ENCODE results near the gene CBFA2T3. TPM values are rescaled to one million over a fixed set of nuclear protein-coding genes. Genes with fewer than 3 reads are reported as not detected.

Gene CBFA2T3
- total RNA-seq, 6 experiments from 2014 or later, result 2.5 to 9.8 (median 4.2) TPM

- Histone ChIP-seq H3K4me3 (no peak overlapping the region), H3K4me1 (no peaks in the 10 kb centered on the region), H3K36me3 (peaks cover 0 to 8% (median 2%) of the 10 kb centered on the region in 4 donors), H3K27ac (no peak overlapping the region), H3K9me3 (no peaks in the 10 kb centered on the region), H3K27me3 (no peaks in the 10 kb centered on the region)
- 85% methylated on average over 5 of the region's 19 CpGs for WGBS (ENCODE audit: insufficient coverage, low coverage, low lambda C conversion rate, missing lambda C conversion rate)
- ATAC-seq (no peak), DNase-seq (no peak)
- intact Hi-C loops (cut with DNase I), result no loop called here
- no peak for TF ChIP-seq POLR2A (IDR thresholded peaks at IDR 0.05)
- TF ChIP-seq CTCF (IDR thresholded peaks at IDR 0.05), result no peak
Measured at GRCh38 chr16:88838566-88838965, 138.4 kb downstream of the CBFA2T3 start.

- no peak for TF ChIP-seq POLR2A (IDR thresholded peaks at IDR 0.05)
- TF ChIP-seq CTCF (IDR thresholded peaks at IDR 0.05), result no peak
- no peak overlapping the region for H3K27ac ChIP-seq
- peaks cover 0 to 8% (median 2%) of the 10 kb centered on the region in 4 donors for H3K36me3 ChIP-seq
- ATAC-seq (no peak), DNase-seq (no peak)
- no peaks in the 10 kb centered on the region for H3K27me3 ChIP-seq
- no peak overlapping the region for H3K4me3 ChIP-seq
- H3K4me1 ChIP-seq, result no peaks in the 10 kb centered on the region
- 40% methylated on average over 1 of the region's 20 CpGs for WGBS (ENCODE audit: insufficient coverage, low coverage, low lambda C conversion rate, missing lambda C conversion rate)
- no peaks in the 10 kb centered on the region for H3K9me3 ChIP-seq
- intact Hi-C loops (cut with DNase I), result no loop called here
Measured at GRCh38 chr16:88837806-88838205, 139.2 kb downstream of the CBFA2T3 start.

- no peak for ATAC-seq
- DNase-seq, result no peak
- Histone ChIP-seq H3K4me3 (no peak overlapping the region), H3K9me3 (no peaks in the 10 kb centered on the region), H3K36me3 (peaks cover 0 to 8% (median 2%) of the 10 kb centered on the region in 4 donors), H3K4me1 (no peaks in the 10 kb centered on the region), H3K27me3 (no peaks in the 10 kb centered on the region), H3K27ac (no peak overlapping the region)
- TF ChIP-seq CTCF (IDR thresholded peaks at IDR 0.05), result no peak
- no peak for TF ChIP-seq POLR2A (IDR thresholded peaks at IDR 0.05)
- intact Hi-C loops (cut with DNase I), result no loop called here
- 87% methylated on average over 4 of the region's 17 CpGs for WGBS (ENCODE audit: insufficient coverage, low coverage, low lambda C conversion rate, missing lambda C conversion rate)
Measured at GRCh38 chr16:88836791-88837190, 140.2 kb downstream of the CBFA2T3 start.

GRCh38 chr16:88835818-88836217 lies 141.2 kb downstream of the CBFA2T3 start:
- TF ChIP-seq POLR2A (IDR thresholded peaks at IDR 0.05) (no peak), CTCF (IDR thresholded peaks at IDR 0.05) (no peak)
- Histone ChIP-seq H3K36me3 (peaks cover 0 to 8% (median 2%) of the 10 kb centered on the region in 4 donors), H3K4me1 (no peaks in the 10 kb centered on the region), H3K27me3 (no peaks in the 10 kb centered on the region), H3K27ac (no peak overlapping the region), H3K9me3 (no peaks in the 10 kb centered on the region), H3K4me3 (no peak overlapping the region)
- ATAC-seq, result no peak
- DNase-seq, result no peak
- intact Hi-C loops (cut with DNase I), result no loop called here
- WGBS (ENCODE audit: insufficient coverage, low coverage, low lambda C conversion rate, missing lambda C conversion rate), result 83% methylated on average over 1 of the region's 33 CpGs

- H3K36me3 ChIP-seq, result peaks cover 0 to 8% (median 1%) of the 10 kb centered on the region in 4 donors
- H3K4me1 ChIP-seq, result no peaks in the 10 kb centered on the region
- no peaks in the 10 kb centered on the region for H3K27me3 ChIP-seq
- DNase-seq (no peak), ATAC-seq (no peak)
- intact Hi-C loops (cut with DNase I), result no loop called here
- H3K4me3 ChIP-seq, result no peak overlapping the region
- no peak for TF ChIP-seq POLR2A (IDR thresholded peaks at IDR 0.05)
- WGBS (ENCODE audit: insufficient coverage, low coverage, low lambda C conversion rate, missing lambda C conversion rate), result 100% methylated on average over 1 of the region's 11 CpGs
- no peaks in the 10 kb centered on the region for H3K9me3 ChIP-seq
- H3K27ac ChIP-seq, result no peak overlapping the region
Measured at GRCh38 chr16:88835383-88835782, 141.6 kb downstream of the CBFA2T3 start.
